SK-N-SH (cell line): ENCODE data around the gene KRT36. TPM values are rescaled to one million over a fixed set of nuclear protein-coding genes. Genes with fewer than 3 reads are reported as not detected.

Source experiments
- CTCF ChIA-PET: fragments of 300-600, 350-600 bp; formaldehyde crosslinking; extraction: SDS; loops from one replicate; lab custom pipeline; 2021; lab: Yijun Ruan, JAX
- POLR2A ChIA-PET: fragments of 350-600 bp; sonication (Branson Sonifier 250); formaldehyde crosslinking; extraction: SDS; loops from one replicate; lab custom pipeline; 2020; ENCODE audit warnings: antibody characterized with exemption, inconsistent platforms; lab: Yijun Ruan, JAX
- DNase-seq: peaks from one replicate; pipeline ENCODE4 v3.0.0; 2012
- H2AFZ ChIP-seq: fragments of 200-600 bp; sonication (generic); 2 replicates; pipeline ENCODE4 v1.8.1; 2016; ENCODE audit warnings: antibody characterized with exemption, mild to moderate bottlenecking, low read depth
- H3F3A ChIP-seq: fragments of 200-600 bp; sonication (generic); replicated peaks from 2 replicates; pipeline ENCODE3; 2016; ENCODE audit warnings: antibody characterized with exemption, mild to moderate bottlenecking; ENCODE audit not compliant: insufficient read depth
- H3K27ac ChIP-seq, 2 experiments: fragments of 200-500 bp in 1 of 2; fragments of 200-600 bp in 1 of 2; sonication (Bioruptor generic) in 1 of 2; sonication (generic), shearing (Covaris generic) in 1 of 2; 2 replicates each; pipeline versions ENCODE4 v1.5.1 to v1.6.1; 2014 to 2016; ENCODE audit warnings: low read depth in 2 of 2, inconsistent platforms in 1 of 2, low read length in 1 of 2, mild to moderate bottlenecking in 1 of 2, mixed read lengths in 1 of 2
- H3K27me3 ChIP-seq: fragments of 200-600 bp; sonication (generic), shearing (Covaris generic); 2 replicates; pipeline ENCODE4 v1.6.1; 2016; ENCODE audit warnings: mixed run types; ENCODE audit not compliant: insufficient read depth
- H3K36me3 ChIP-seq, 2 experiments: fragments of 200-500 bp in 1 of 2; fragments of 200-600 bp in 1 of 2; sonication (Bioruptor generic) in 1 of 2; sonication (generic) in 1 of 2; replicated peaks in 1 of 2; 2 replicates each; pipeline versions ENCODE3 to v1.5.1; 2014 to 2016; ENCODE audit warnings: low read length in 1 of 2, mild to moderate bottlenecking in 1 of 2; ENCODE audit not compliant: insufficient read depth in 2 of 2, control insufficient read depth in 1 of 2
- H3K4me1 ChIP-seq, 2 experiments: fragments of 200-500 bp in 1 of 2; fragments of 200-600 bp in 1 of 2; sonication (Bioruptor generic) in 1 of 2; sonication (generic), shearing (Covaris generic) in 1 of 2; 2 replicates each; pipeline versions ENCODE4 v1.5.1 to v1.6.1; 2014 to 2016; ENCODE audit warnings: low read depth in 1 of 2, low read length in 1 of 2, mixed run types in 1 of 2; ENCODE audit not compliant: insufficient read depth in 2 of 2, control insufficient read depth in 1 of 2
- H3K4me2 ChIP-seq: fragments of 200-600 bp; sonication (generic), shearing (Covaris generic); 2 replicates; pipeline ENCODE4 v1.6.1; 2017; ENCODE audit warnings: mixed run types
- H3K4me3 ChIP-seq, 2 experiments: fragments of 200-500 bp in 1 of 2; fragments of 200-600 bp in 1 of 2; sonication (Bioruptor generic) in 1 of 2; sonication (generic), shearing (Covaris generic) in 1 of 2; 2 replicates each; pipeline versions ENCODE4 v1.5.1 to v1.8.1; 2014 to 2016; ENCODE audit warnings: low read depth in 2 of 2, inconsistent platforms in 1 of 2, low read length in 1 of 2, mild to moderate bottlenecking in 1 of 2, mixed read lengths in 1 of 2, moderate library complexity in 1 of 2
- H3K79me2 ChIP-seq: fragments of 200-600 bp; sonication (generic); 2 replicates; pipeline ENCODE4 v1.8.1; 2017; ENCODE audit warnings: mild to moderate bottlenecking; ENCODE audit not compliant: insufficient read depth
- H3K9ac ChIP-seq: fragments of 200-600 bp; sonication (generic); 2 replicates; pipeline ENCODE4 v1.6.1; 2017; ENCODE audit warnings: mixed run types
- H3K9me2 ChIP-seq: fragments of 200-600 bp; sonication (generic); 2 replicates; pipeline ENCODE4 v1.6.1; 2017; ENCODE audit warnings: mixed run types
- H3K9me3 ChIP-seq: fragments of 200-600 bp; sonication (generic); 2 replicates; pipeline ENCODE4 v1.6.1; 2017; ENCODE audit warnings: mixed run types, mild to moderate bottlenecking, moderate library complexity
- H4K20me1 ChIP-seq: fragments of 200-600 bp; sonication (generic); 2 replicates; pipeline ENCODE4 v1.6.1; 2017; ENCODE audit warnings: mild to moderate bottlenecking, mixed run types; ENCODE audit not compliant: insufficient read depth
- ELF1 ChIP-seq: IDR thresholded peaks from 2 replicates; pipeline ENCODE4 v1.4.0; 2012
- FOSL2 ChIP-seq: IDR thresholded peaks from 2 replicates; pipeline ENCODE4 v1.4.0; 2012; ENCODE audit warnings: low read depth, mild to moderate bottlenecking, moderate library complexity, borderline replicate concordance
- FOXJ3 ChIP-seq: sonication (generic); formaldehyde crosslinking; IDR thresholded peaks from 2 replicates; pipeline ENCODE4 v1.5.1; 2020; ENCODE audit warnings: mild to moderate bottlenecking, missing genetic modification reagents
- GATA2 ChIP-seq: sonication (generic); formaldehyde crosslinking; IDR thresholded peaks from 2 replicates; pipeline ENCODE4 v1.5.0; 2020; ENCODE audit warnings: mild to moderate bottlenecking, missing genetic modification reagents
- IRF3 ChIP-seq: fragments of 150-350 bp; IDR thresholded peaks from 2 replicates; pipeline ENCODE4 v1.6.1; 2016; ENCODE audit warnings: mild to moderate bottlenecking, low read depth, low read length
- JUND ChIP-seq: IDR thresholded peaks from 2 replicates; pipeline ENCODE4 v1.4.0; 2012
- MAX ChIP-seq: IDR thresholded peaks from 2 replicates; pipeline ENCODE4 v1.4.0; 2012; ENCODE audit warnings: low read depth
- REST ChIP-seq: IDR thresholded peaks from 2 replicates; pipeline ENCODE4 v1.6.1; 2012; ENCODE audit warnings: mild to moderate bottlenecking, low read depth, low read length, moderate library complexity
- RFX5 ChIP-seq: IDR thresholded peaks from 2 replicates; pipeline ENCODE4 v1.6.1; 2012; ENCODE audit warnings: mild to moderate bottlenecking, improper control_type of control experiment, low read length
- RXRA ChIP-seq: IDR thresholded peaks from 2 replicates; pipeline ENCODE4 v1.4.0; 2012; ENCODE audit warnings: low read depth, mild to moderate bottlenecking, borderline replicate concordance
- SIN3A ChIP-seq: IDR thresholded peaks from 2 replicates; pipeline ENCODE4 v1.6.1; 2012; ENCODE audit warnings: low read depth, mild to moderate bottlenecking, low read length, moderate library complexity, borderline replicate concordance
- TAF1 ChIP-seq: IDR thresholded peaks from 2 replicates; pipeline ENCODE4 v1.6.1; 2012; ENCODE audit warnings: low read depth, mild to moderate bottlenecking, low read length, moderate library complexity, borderline replicate concordance
- TEAD4 ChIP-seq: IDR thresholded peaks from 2 replicates; pipeline ENCODE4 v1.4.0; 2012; ENCODE audit warnings: mild to moderate bottlenecking, borderline replicate concordance; ENCODE audit not compliant: insufficient read depth
- USF2 ChIP-seq: fragments of 150-350 bp; IDR thresholded peaks from 2 replicates; pipeline ENCODE4 v1.6.1; 2017; ENCODE audit warnings: antibody characterized with exemption, low read length, low read depth, borderline replicate concordance
- ZBTB33 ChIP-seq: IDR thresholded peaks from 2 replicates; pipeline ENCODE4 v1.4.0; 2012; ENCODE audit warnings: low read depth, borderline replicate concordance
- WGBS: methylation state at CpG from one replicate; pipeline ENCODE4 v1.1.6; 2017; ENCODE audit warnings: low lambda C conversion rate; 5-methylcytosine and 5-hydroxymethylcytosine counted together
- polyA plus RNA-seq, 3 experiments: library from polyadenylated mRNA; depleted of rRNA; stranded (reverse); fragments of >200 nt; gene quantifications; 2 replicates each; pipeline ENCODE4 v1.2.3, GENCODE V29; 2012

Gene KRT36
- polyA plus RNA-seq, 1 of the 3 experiments (the other 2 are of a cell fraction): not detected

- no peak for TF ChIP-seq REST
- TF ChIP-seq TAF1: no peak
- no peak for TF ChIP-seq GATA2 (CRISPR knock-in tag)
- no peak for TF ChIP-seq RFX5
- TF ChIP-seq FOXJ3 (CRISPR knock-in tag): no peak
- TF ChIP-seq FOSL2: no peak
These were observed 26.6 kb upstream of the KRT36 start (continued) for GRCh38 chr17:41516147-41516829.

GRCh38 chr17:41513168-41513547 lies 23.4 kb upstream of the KRT36 start:
- H3K4me3 ChIP-seq: no peak overlapping the region
- H2AFZ ChIP-seq: no peak overlapping the region
- peaks cover 0 to 3% of the 10 kb centered on the region in 2 experiments; a peak in 1 of 4 replicates for H3K4me1 ChIP-seq
- no peaks in the 10 kb centered on the region for H3K27me3 ChIP-seq
- no peaks in the 10 kb centered on the region for H3K79me2 ChIP-seq
- DNase-seq: no peak
- WGBS: 78% methylated on average over 5 of the region's 5 CpGs
- no peaks in the 10 kb centered on the region for H3K9me3 ChIP-seq
- no peak overlapping the region for H3K4me2 ChIP-seq
- no peak overlapping the region for H3K9ac ChIP-seq
- no peaks in the 10 kb centered on the region for H3F3A ChIP-seq
- no peaks in the 10 kb centered on the region for H3K9me2 ChIP-seq
- H4K20me1 ChIP-seq: no peaks in the 10 kb centered on the region
- ChIA-PET POLR2A (no interaction called here), CTCF (interaction anchor here (0.7 to 1.9 kb wide), 3 partner anchors 36 to 150 kb away, joined by 4 to 11 read pairs (median 8); no protein-coding TSS in a partner anchor)
- TF ChIP-seq ZBTB33: no peak
- no peak for TF ChIP-seq TEAD4
- TF ChIP-seq JUND: no peak
- TF ChIP-seq USF2: no peak
- TF ChIP-seq RXRA: no peak
- no peak for TF ChIP-seq SIN3A
- TF ChIP-seq MAX: no peak
- no peak for TF ChIP-seq ELF1
- no peak for TF ChIP-seq IRF3
- no peak overlapping the region for H3K27ac ChIP-seq
- H3K36me3 ChIP-seq: no peaks in the 10 kb centered on the region
